Omental fat pad (tissue), 4 donors: ENCODE results near the gene ZBTB1. TPM values are rescaled to one million over a fixed set of nuclear protein-coding genes. Genes with fewer than 3 reads are reported as not detected.
A peak's percentile ranks its signal among the peaks of the same experiment; 100 is the strongest.

Experiments
- ATAC-seq: fragments of 150-250 bp; one replicate; pipeline ENCODE4 v1.9.1; 2016; ENCODE audit warnings: mild to moderate bottlenecking, moderate library complexity; ENCODE audit not compliant: low FRiP score
- DNase-seq: peaks from one replicate; pipeline ENCODE4 v3.0.0-alpha.2; 2019; ENCODE audit warnings: low spot score
- CTCF ChIP-seq, 3 donors: fragments of 450-650 bp; IDR thresholded peaks; one replicate each; pipeline ENCODE4 v1.5.1; 2016 to 2017; ENCODE audit warnings: antibody characterized with exemption in 3 of 3, mild to moderate bottlenecking in 3 of 3, moderate library complexity in 2 of 3
- total RNA-seq, 4 donors: library from RNA; depleted of rRNA; stranded (reverse); fragments of >200 nt; gene quantifications; one replicate each; pipeline ENCODE4 v1.1.0, GENCODE V29; 2016

ZBTB1 gene
- total RNA-seq, 4 donors from 2014 or later: 35.9 to 54.2 (median 43.7) TPM

DNA sequence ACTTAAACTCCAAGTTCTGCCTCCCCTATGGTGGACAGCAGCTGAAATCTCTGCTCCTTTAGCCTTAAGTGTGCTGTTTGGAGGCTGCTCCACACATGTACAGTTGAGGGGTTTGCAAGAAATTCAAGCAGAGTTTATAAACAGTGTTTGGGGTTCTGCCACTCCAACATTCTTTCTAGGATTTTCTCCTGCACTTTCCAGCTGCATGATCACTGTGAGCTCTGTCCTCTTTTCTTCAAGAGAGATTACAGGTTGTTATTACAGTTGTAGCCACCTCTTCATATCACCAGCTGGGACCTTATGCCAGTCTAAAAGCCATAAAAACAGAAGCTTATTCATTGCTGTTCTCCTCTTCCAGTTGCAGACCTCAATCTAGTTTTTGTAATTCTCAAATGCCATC is 9.3 kb upstream of the ZBTB1 start:
- no peak for DNase-seq
- ATAC-seq: no peak
- TF ChIP-seq CTCF (IDR thresholded peaks at IDR 0.05): no peak

- TF ChIP-seq CTCF (IDR thresholded peaks at IDR 0.05): no peak
- no peak for ATAC-seq
- no peak for DNase-seq
Observed at GRCh38 chr14:64496764-64497163, 7.8 kb upstream of the ZBTB1 start.

GRCh38 chr14:64500088-64500487 is 4.5 kb upstream of the ZBTB1 start:
- no peak for TF ChIP-seq CTCF (IDR thresholded peaks at IDR 0.05)
- no peak for DNase-seq
- ATAC-seq: no peak

DNA sequence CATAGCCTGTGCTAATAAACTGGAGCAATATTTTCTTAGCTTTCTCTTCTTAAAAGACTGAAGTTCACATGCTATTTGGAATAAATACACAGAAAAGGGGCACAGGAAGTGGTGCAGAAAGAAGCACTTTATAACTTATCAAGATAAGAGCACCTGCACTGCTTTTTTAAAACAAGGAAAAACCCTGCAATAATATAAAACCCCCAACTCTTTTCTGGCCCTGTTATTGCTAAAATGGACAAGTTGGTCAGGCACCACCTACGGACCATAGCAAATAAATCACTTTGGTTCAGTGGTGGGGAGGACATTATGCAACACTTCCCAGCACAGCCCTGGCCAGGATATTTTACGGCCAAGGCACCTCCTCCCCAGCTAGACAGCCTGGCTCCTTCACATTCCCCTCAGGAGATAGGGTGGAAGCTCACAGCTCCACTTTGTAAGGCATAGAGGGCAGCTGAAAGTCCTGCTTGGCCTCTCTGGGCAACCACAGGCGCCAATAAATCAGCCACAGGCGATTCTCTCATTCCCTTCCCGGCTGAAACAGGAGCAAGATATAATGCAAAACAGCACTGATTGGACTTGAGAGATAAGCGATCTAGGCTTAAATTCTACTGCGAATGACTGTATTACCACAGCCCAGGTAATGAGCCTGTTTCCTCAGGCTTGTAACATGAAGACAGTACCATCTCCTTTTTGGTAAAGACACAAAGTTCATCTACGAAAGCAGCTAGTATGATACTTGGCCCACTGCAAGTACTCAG is 3.0 kb upstream of the ZBTB1 start:
- no peak for TF ChIP-seq CTCF (IDR thresholded peaks at IDR 0.05)
- DNase-seq (peak; percentile 24), ATAC-seq (peak; percentile 60)

GRCh38 chr14:64502456-64502855 is 2.1 kb upstream of the ZBTB1 start:
- TF ChIP-seq CTCF (IDR thresholded peaks at IDR 0.05): no peak
- ATAC-seq (no peak), DNase-seq (no peak)

GRCh38 chr14:64502887-64503433 is 1.6 kb upstream of the ZBTB1 start:
- no peak for DNase-seq
- no peak for TF ChIP-seq CTCF (IDR thresholded peaks at IDR 0.05)
- no peak for ATAC-seq
